Measurements from ENCODE around the gene SLC16A1. TPM values are rescaled to one million over a fixed set of nuclear protein-coding genes. Genes with fewer than 3 reads are reported as not detected.
A peak's percentile ranks its signal among the peaks of the same experiment; 100 is the strongest.

SLC16A1 gene
- total and polyA plus RNA-seq, 11 donors: 60.5 to 192 (median 124) TPM

DNA sequence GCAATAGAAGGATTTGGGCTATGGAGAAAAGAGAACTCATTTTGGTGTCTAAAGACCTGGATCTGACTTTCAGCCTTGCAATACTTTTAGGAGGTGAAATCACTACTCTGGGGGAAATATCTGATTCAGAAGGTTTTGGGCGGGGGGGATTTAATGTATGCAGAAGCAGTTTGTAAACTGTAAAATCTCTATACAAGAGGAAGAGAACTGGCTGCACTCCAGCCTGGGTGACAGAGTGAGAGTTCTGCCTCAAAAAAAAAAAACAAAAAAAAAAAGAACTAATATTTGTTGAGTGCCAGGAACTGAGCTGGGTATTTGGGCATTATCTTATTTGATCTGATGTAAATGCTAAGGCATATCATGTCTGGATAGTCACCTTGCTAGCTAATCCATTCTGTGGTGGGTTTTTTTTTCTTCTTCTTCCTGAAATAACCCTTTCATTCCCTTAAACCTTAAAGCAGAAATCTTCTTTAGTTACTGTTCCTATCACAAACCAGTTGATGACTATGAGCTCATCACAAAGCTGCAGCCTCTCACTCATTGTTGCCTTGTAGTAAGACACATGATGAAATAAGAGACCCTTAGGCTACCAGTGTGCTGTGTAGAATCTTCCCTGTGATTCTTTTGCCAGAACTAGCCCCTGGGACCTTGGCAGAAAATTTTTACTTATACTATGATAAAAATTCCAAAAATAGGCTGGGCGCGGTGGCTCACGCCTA, 35.6 kb upstream of the SLC16A1 start:
- DNase-seq (no peak), ATAC-seq (peak in 1 of 4 donors; percentile 35)
- Histone ChIP-seq H3K27me3 (no peaks in the 10 kb centered on the region), H3K4me3 (no peak overlapping the region), H3K27ac (peak overlapping the region in 9 of 12 donors; percentile 5 to 94 (median 83)), H3K36me3 (no peaks in the 10 kb centered on the region), H3K9me3 (no peaks in the 10 kb centered on the region), H3K4me1 (peaks cover 0 to 49% (median 9%) of the 10 kb centered on the region in 12 donors)
- 73 to 90% (median 82%) methylated on average over 4 of the region's 4 CpGs for WGBS, 4 donors
- intact Hi-C loops (cut with DNase I): loop anchor here in 1 of 10 donors (5.0 kb wide), 1 partner anchor 36 kb away; no protein-coding TSS in a partner anchor
- TF ChIP-seq, protein P1, sequence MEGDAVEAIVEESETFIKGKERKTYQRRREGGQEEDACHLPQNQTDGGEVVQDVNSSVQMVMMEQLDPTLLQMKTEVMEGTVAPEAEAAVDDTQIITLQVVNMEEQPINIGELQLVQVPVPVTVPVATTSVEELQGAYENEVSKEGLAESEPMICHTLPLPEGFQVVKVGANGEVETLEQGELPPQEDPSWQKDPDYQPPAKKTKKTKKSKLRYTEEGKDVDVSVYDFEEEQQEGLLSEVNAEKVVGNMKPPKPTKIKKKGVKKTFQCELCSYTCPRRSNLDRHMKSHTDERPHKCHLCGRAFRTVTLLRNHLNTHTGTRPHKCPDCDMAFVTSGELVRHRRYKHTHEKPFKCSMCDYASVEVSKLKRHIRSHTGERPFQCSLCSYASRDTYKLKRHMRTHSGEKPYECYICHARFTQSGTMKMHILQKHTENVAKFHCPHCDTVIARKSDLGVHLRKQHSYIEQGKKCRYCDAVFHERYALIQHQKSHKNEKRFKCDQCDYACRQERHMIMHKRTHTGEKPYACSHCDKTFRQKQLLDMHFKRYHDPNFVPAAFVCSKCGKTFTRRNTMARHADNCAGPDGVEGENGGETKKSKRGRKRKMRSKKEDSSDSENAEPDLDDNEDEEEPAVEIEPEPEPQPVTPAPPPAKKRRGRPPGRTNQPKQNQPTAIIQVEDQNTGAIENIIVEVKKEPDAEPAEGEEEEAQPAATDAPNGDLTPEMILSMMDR (IDR thresholded peaks at IDR 0.05): no peak
- no peak for TF ChIP-seq POLR2A (IDR thresholded peaks at IDR 0.05)

DNA sequence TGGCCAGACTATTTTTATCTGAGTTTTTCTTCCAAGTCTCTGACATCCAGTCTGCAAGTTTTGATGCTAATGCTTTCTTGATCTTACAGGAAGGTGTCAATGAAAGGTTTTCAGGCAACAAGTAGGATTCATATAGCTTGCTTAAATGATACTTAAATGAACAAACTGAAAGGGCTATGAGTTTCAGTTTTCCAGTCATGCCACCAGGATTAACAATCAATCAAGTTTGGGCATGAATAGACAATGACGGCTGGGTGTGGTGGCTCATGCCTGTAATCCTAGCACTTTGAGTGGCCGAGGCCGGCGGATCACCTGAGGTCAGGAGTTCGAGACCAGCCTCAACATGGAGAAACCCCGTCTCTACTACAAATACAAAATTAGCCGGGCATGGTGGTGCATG, 34.3 kb upstream of the SLC16A1 start:
- no peaks in the 10 kb centered on the region for H3K36me3 ChIP-seq
- H3K27me3 ChIP-seq: no peaks in the 10 kb centered on the region
- ATAC-seq (no peak), DNase-seq (no peak)
- intact Hi-C loops (cut with DNase I): loop anchor here in 1 of 10 donors (5.0 kb wide), 1 partner anchor 37 kb away; no protein-coding TSS in a partner anchor
- no peak for TF ChIP-seq POLR2A (IDR thresholded peaks at IDR 0.05)
- TF ChIP-seq, protein P1 (IDR thresholded peaks at IDR 0.05): no peak
- H3K9me3 ChIP-seq: no peaks in the 10 kb centered on the region
- no peak overlapping the region for H3K27ac ChIP-seq
- WGBS, 4 donors: 87 to 98% (median 95%) methylated on average over 7 of the region's 7 CpGs
- H3K4me1 ChIP-seq: peaks cover 0 to 55% (median 9%) of the 10 kb centered on the region in 12 donors
- no peak overlapping the region for H3K4me3 ChIP-seq

DNA sequence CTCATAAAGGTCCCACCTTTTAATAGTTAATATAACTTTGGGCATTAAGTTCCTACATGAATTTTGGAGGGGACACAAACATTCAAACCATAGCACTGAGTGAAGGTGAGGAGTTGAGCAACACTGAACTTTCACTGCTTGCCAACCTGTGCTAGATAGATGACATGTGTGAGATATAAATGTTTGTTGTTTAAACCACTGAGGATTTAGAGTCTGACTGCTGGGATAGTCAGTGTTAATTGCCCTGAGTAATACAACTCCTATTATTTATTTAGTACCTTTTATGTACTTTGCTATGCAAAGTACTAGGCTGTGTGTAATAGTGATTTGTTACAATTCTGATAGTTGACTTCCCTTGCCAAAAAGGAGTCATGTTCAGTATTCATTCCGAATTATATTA, 32.4 kb upstream of the SLC16A1 start:
- Histone ChIP-seq H3K4me1 (peaks cover 0 to 57% (median 15%) of the 10 kb centered on the region in 12 donors), H3K27me3 (no peaks in the 10 kb centered on the region)

DNA sequence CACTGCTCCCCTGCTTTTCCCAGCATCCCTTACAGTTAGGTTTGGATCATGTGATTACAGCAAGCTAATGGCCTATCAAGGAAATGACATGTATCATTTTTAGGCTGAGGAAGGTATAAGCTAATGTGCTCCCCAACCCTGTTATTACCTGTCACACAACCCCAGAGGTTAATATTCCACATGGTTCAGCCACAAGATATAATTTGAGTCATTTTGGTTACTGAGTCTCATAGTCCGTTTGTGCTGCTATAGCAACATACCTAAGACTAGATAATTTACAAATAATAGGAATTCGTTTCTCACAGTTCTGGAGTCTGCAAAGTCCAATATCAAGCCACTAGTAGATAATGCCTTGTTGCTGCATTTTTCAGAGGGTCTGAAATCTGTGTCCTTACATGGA, 29.1 kb upstream of the SLC16A1 start:
- no peaks in the 10 kb centered on the region for H3K9me3 ChIP-seq
- intact Hi-C loops (cut with DNase I): no loop called here

More for the DNA sequence above, 32.4 kb upstream of the SLC16A1 start:
- DNase-seq (no peak), ATAC-seq (peak in 2 of 4 donors; percentile 47 to 49)
- Histone ChIP-seq H3K9me3 (no peaks in the 10 kb centered on the region), H3K27ac (peak overlapping the region in 4 of 12 donors; percentile 5 to 27 (median 12)), H3K36me3 (no peaks in the 10 kb centered on the region), H3K4me3 (no peak overlapping the region)
- 62 to 76% (median 64%) methylated on average over 1 of the region's 1 CpG for WGBS, 4 donors
- TF ChIP-seq POLR2A (IDR thresholded peaks at IDR 0.05): no peak
- TF ChIP-seq, protein P1 (IDR thresholded peaks at IDR 0.05): no peak
- intact Hi-C loops (cut with DNase I): no loop called here

More for the DNA sequence above, 29.1 kb upstream of the SLC16A1 start:
- DNase-seq (no peak), ATAC-seq (no peak)
- peak overlapping the region in 2 of 12 donors; percentile 88 to 93 for H3K27ac ChIP-seq
- TF ChIP-seq, protein P1 (IDR thresholded peaks at IDR 0.05): no peak
- no peak for TF ChIP-seq POLR2A (IDR thresholded peaks at IDR 0.05)
- peaks cover 0 to 52% (median 23%) of the 10 kb centered on the region in 12 donors for H3K4me1 ChIP-seq
- H3K4me3 ChIP-seq: no peak overlapping the region
- WGBS, 4 donors: 71 to 92% (median 79%) methylated on average over 2 of the region's 2 CpGs
- no peaks in the 10 kb centered on the region for H3K36me3 ChIP-seq
- H3K27me3 ChIP-seq: no peaks in the 10 kb centered on the region
